HCEC 1CT (cell line): ENCODE measurements around the gene ARMH2.
A peak's percentile ranks its signal among the peaks of the same experiment; 100 is the strongest.

Experiments
- DNase-seq: peaks from one replicate; pipeline ENCODE4 v3.0.0-alpha.2; 2017

The ARMH2 gene

GRCh38 chr6:24798740-24799540 lies at the start of gene ARMH2:
Gene ARMH2 (minus strand): TSS chr6:24798917. CDS start chr6:24798857, 60 bp downstream.
- DNase-seq: no peak

GRCh38 chr6:24848461-24848860 lies 49.7 kb upstream of the ARMH2 start:
- no peak for DNase-seq

- DNase-seq: no peak
These were observed 48.7 kb upstream of the ARMH2 start for GRCh38 chr6:24847402-24847801.

DNA sequence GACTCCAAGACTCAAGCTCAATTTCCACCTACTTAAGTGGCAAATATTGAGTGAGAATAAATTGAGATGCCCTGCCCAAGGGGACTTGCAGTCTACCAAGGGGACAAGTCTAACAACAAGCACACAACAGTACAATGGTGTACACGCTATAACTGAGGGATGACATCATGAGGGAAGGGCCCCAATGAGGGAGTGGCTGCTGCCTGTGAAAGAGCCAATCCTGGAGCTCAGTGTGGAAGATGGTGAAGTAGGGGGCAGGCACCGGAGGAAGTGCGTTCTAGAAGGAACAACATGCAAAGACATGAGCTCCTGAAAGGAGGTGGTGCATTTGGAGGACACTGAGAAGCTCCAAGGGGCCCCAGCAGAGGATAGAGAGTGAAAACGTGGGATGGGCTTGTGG lies 46.9 kb upstream of the ARMH2 start:
- DNase-seq: no peak

DNA sequence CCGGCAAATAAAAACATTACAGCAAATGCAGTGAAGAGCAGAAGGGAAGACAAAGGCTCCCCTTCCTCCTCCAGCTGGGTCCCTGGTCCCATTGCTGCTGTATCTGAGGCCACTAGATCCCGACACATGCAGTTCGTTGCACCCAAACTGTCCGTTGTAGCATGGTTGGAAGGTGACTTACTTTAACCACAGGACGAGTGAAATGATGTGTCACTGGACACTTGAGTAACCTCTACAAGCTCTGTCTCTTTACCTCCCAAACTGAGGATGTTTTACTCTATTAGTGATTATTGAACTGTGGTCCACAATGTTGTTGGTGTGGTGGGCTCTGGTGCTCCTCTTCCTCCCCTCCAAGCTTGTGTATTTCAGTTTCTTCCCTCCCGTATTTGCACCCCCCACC lies 46.2 kb upstream of the ARMH2 start:
- no peak for DNase-seq

GRCh38 chr6:24844061-24844460 lies 45.3 kb upstream of the ARMH2 start:
- no peak for DNase-seq

GRCh38 chr6:24840187-24840586 lies 41.5 kb upstream of the ARMH2 start:
- DNase-seq: no peak

DNA sequence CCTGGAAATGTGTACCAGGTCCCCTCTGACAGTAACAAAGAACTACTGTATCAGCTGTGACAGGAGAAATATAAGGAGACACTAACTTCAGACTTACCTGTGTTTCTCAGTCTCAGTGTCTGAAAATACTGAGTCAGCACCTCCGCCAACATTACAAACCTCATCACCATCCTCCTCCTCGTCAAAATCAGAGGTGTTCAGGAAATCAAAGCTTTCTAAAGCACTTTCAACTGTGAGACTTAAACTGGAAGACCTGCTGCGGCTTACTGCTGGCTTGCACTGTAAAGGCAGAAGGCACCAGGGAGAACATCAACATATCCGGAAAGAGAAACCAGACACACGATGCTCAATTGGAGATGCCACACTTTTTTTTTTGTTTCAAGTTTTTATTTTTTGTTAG lies 40.3 kb upstream of the ARMH2 start:
- no peak for DNase-seq

GRCh38 chr6:24838081-24838480 lies 39.4 kb upstream of the ARMH2 start:
- DNase-seq: no peak

- DNase-seq: no peak
These were observed 37.4 kb upstream of the ARMH2 start for GRCh38 chr6:24836109-24836508.

DNA sequence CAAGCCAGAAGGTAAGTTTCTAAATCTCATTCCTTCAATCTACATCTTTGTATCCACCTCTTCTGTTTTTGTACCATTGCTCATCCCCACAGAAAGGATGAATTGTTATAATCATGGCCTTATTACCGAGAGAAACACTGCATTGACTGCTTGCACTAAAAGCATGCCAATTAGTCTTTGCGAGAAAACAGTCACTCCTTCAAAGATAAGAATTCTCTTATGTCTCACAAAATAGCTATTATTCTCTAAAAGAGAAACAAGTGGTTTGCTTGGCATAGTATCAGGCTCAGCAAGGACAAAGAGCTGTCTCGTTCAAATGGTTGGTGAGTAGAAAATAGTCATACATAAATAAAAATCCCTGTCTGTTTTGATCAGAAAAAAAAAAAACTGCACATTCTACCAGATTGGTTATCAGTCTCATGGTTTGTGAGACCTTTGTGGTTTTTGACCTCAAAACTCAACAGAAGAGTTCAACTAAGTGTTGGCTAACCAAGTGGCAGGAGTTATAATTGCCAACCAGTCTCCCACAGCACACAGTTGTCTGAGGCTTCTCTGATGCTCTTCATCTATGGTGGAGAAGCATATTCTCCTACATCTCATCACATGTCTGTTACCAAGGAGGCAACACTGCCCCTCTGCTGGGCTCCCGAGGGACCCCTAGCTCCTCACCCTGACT lies 35.1 kb upstream of the ARMH2 start:
- no peak for DNase-seq

- DNase-seq: no peak
These were observed 34.1 kb upstream of the ARMH2 start for GRCh38 chr6:24832794-24833193.

DNA sequence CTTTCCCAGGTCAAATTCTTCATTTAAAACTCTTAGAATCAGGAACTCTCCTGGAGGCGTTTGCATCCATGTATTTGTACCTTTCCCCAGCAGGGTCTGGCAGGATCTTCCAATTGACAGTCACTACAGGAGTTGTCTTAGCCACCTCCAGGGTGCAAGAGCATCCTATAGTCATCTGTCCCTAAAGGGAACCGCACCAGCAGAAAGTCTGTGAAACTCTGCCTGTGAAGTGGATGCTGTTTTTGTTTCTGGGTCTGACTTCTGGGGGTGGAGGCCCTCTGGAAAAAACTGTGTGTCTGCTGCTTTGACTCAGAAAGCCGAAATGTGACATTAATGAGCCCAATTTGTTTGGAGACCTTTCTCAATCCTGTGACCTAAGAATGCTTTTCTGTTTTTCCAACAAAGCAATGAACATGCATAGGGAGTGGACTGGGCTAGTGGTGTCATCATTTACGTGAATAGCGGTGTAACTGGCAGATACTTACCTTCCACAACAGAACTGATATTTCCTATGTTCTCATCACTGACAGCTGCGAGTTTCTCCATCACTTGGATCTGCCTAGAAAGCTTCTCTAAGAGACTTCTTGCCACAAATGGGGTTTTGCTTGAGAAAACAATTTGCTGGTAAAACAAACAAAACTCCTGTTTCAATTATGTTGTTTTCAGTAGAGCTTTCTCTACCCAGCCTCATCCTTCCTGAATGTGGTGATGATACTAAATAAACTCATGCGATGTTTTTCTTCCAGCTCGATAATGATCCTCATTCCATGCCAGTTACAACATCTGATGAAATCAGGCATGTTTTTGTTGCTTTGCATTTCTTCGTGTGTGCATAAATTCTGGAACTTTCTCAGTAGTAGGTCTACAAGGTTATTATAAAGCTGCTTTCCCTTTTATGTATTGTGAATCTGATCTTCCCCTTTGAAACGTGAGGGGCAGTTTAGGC lies 33.3 kb upstream of the ARMH2 start:
- no peak for DNase-seq

GRCh38 chr6:24829657-24830056 lies 30.9 kb upstream of the ARMH2 start:
- no peak for DNase-seq

DNA sequence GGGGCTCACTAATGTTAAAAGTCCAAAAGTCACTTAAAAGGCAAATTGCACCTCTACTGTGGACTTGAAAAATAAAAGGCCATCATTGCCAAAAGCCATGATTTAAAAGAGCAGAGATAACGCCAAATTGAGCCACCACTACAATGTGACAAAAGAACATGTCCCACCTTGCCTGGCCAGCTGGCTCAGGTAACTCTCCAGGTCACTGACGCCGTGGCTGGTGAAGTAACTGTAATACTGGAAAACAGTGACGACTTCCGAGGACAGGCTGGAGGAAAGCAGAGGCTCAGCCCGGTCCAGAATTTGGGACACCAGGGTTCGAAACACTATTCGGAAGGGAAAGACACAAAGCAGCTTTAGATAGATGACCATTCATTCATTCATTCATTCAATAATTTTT lies 29.3 kb upstream of the ARMH2 start:
- DNase-seq: no peak

GRCh38 chr6:24827162-24827561 lies 28.4 kb upstream of the ARMH2 start:
- DNase-seq: no peak

GRCh38 chr6:24825130-24825630 lies 26.5 kb upstream of the ARMH2 start:
- no peak for DNase-seq

DNA sequence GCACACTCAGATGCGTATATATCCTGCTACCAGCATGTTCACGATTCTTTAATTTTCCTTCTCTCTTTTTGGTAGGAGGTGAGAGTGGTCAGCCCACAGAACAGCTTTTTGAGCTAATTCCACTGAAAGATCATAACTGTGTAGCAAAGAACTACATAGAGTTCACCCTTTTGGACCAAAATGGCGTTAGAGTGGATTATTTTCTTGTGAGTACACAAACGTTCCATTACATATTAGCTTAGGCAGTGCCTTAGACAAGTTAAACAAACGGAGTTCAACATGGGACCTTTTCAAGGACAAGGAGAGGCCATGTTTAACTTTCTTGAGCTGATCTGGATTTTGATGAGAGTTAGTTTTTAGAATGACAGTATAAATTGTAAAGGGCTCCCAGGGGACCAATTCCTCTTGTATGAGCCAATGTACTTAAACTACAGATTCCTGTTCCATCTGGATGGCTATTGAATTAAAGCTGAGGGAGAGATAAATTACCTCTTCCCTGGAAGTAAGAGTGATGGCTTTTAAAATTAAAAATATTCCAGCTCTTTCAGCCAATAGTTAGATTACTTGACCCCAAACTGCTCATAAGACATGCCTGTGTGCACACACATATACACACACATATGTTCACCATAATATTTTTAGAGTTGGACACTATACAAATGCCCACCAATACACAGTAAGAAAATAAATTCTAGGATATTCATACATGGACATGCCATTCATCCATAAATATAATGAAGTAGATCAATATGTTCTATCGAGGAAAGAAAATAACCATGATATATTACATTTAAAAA lies 25.6 kb upstream of the ARMH2 start:
- no peak for DNase-seq

DNA sequence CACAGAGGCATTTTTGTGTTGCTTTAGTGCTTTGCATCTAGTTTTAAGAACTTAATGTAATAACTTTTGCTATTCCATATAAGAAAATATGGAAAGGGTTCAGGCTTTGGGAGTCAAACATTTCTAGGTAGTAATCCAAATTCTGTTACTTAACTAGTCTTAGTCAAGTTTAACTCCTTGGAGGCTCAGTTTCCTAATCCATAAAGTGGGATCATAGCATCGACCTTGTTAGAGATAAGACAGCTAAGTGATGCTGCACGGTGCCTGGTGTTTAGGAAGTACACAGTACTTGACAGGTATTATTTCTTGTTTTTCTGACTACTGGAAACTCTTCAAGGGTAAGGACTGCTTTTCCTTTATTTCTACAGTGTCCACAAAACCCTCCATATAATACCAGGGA lies 24.5 kb upstream of the ARMH2 start:
- DNase-seq: no peak

DNA sequence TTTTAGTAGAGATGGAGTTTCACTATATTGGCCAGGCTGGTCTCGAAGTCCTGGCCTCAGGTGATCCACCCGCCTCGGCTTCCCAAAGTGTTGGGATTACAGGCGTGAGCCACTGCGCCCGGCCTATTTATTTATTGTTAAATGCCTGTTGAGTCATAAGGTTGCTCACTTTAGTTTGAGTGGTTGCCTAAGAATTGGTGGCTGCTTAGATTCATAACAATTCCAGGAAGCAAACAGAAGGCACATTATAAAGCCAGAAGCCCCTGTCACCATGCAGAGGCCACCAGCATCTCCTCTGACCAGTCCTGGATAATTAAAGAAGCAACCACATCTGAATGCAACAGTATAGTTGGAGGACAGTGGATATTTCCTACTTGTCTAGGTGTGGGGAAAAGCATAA lies 24.0 kb upstream of the ARMH2 start:
- DNase-seq: peak; percentile 64

GRCh38 chr6:24821860-24822444 lies 23.2 kb upstream of the ARMH2 start:
- DNase-seq: no peak

GRCh38 chr6:24818346-24818745 lies 19.6 kb upstream of the ARMH2 start:
- no peak for DNase-seq
